Right renal cortex interstitium (tissue), 3 donors: Measurements from ENCODE around the gene ARHGAP15. TPM values are rescaled to one million over a fixed set of nuclear protein-coding genes. Genes with fewer than 3 reads are reported as not detected.

Source experiments
- DNase-seq, 3 donors: peaks; one replicate each; pipeline ENCODE4 v3.0.0-alpha.2; 2013; ENCODE audit warnings: low read depth in 3 of 3, low spot score in 2 of 3
- polyA plus RNA-seq, 3 donors: library from polyadenylated mRNA; unstranded; fragments of 120-200 nt; gene quantifications; one replicate each; pipeline ENCODE4 v1.2.1, GENCODE V29; 2013; ENCODE audit not compliant: insufficient read length in 3 of 3

The ARHGAP15 gene
- polyA plus RNA-seq, 3 donors = 3.4 to 7.2 (median 5.1) TPM

DNA sequence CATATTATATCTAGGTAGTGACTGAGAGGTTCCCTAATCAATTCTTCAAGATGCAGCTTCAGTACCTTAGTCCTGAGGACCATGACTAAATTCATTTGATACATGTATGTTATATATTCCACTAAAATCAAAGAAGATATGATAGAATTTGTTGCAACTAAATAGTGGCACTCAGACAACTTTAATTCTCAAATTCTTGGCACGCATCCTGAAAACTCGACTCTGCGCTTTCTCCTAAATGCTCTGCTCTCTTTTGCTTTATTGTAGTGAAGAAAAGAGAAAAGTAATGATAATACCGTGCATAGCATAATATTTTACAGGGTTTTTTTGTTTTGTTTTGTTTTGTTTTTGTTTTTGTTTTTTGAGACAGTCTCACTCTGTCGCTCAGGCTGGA, 475.3 kb downstream of the ARHGAP15 start:
- no peak for DNase-seq

GRCh38 chr2:143607231-143608062, 478.2 kb downstream of the ARHGAP15 start:
- no peak for DNase-seq

- DNase-seq = no peak
Measured at GRCh38 chr2:143608063-143608423, 478.8 kb downstream of the ARHGAP15 start.

DNA sequence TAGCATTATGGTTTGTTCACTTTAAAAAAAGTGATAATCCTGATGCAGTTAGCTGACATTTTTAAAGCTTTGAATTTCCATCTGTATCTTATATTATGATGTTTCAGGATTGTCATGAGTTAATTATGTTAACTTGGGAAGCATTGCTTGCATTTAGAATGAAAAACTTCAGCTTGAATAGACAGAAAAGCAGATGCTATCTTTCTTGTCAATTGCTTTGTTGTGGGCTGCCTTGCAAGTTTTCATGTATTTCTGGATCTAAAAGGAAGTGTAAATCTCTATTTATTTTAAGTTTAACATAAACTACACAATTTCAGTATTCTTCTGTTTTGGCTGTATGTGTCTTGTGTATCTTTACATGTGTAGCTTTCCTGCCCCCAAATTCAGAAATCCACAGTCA, 479.5 kb downstream of the ARHGAP15 start:
- DNase-seq = no peak

- no peak for DNase-seq
Measured at GRCh38 chr2:143611336-143611735, 482.1 kb downstream of the ARHGAP15 start.

DNA sequence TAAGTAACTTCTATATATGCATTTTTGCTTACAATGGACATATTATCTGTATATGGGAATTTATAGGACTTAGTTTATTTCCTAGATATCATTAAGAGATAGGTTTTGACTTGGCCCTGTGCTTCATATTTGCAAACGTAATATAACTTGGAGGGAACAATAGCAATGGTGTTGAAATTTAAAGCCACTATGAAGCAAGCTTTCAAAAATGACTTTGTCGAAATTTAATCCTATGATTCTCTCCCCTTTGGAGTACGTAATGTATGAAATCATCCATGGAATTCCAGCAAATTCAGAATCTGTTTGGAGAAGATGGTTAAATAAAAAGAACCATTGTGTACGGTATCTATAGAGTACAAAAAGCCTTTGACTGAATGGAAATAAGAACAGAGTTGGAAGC, 486.3 kb downstream of the ARHGAP15 start:
- DNase-seq = no peak

DNA sequence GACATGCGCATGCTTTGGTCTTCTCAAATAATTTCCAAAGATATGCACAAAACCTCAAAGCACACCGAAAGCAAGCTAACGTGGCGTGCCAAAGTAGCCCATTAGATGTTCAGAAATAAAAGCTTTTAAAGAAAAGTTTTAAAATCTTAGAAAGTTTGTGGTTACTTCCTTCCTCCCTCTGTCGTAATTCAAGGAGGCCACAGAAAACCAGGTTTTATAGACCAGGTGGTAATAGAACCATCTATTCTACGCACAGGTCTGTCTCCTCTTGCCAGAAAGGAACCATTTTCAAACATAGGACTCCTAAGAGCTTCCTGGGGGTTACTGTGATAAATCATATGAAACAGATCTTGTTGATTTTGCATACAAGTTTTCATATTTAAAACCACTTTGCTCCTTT, 487.2 kb downstream of the ARHGAP15 start:
- no peak for DNase-seq

DNA sequence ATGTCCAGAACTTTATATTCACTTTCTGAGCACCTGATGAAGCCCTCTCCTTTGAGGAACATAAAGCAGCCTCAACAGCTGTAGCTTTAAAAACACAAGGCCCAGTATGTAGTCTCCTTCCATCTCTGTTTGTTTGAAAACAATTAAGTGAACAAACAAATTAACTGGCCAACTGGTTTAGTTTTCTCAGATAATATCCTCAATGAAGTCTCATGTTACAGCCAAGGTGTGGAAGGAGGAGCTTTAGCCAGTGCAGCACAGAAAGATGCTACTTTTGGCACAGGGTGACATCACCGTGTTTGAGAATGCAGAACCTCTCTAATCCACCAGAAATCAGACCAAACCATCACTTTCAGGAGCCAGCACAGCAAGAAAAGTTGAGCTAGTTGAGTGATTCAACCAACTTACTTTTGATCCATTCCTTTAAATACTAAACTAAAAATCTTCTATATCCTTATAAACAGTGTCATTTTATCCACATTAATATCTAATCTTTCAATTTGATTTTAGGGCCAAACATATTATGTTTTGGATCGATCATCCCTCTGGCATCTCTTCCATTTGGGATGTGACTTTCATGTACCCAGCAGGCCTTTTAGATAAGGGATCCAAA, 488.7 kb downstream of the ARHGAP15 start:
- no peak for DNase-seq

DNA sequence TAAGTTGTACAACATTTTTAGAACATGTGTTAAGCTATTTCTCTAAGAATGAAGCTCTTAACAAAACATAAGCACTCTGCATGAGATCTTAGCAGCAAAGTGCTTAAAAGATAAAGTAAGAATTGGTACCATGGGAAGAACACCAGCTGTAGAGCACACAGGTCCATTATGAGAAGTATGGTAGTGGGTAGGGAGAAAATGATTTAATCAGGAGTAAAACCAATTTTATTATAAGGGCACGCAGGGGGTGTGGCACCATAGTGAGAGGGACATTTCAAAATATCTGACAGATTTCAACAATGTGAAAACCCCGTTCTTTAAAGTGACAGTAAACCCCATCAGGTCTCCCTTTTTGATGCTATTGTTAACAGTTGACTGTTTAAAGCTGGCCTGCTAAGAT, 492.9 kb downstream of the ARHGAP15 start:
- DNase-seq = no peak

DNA sequence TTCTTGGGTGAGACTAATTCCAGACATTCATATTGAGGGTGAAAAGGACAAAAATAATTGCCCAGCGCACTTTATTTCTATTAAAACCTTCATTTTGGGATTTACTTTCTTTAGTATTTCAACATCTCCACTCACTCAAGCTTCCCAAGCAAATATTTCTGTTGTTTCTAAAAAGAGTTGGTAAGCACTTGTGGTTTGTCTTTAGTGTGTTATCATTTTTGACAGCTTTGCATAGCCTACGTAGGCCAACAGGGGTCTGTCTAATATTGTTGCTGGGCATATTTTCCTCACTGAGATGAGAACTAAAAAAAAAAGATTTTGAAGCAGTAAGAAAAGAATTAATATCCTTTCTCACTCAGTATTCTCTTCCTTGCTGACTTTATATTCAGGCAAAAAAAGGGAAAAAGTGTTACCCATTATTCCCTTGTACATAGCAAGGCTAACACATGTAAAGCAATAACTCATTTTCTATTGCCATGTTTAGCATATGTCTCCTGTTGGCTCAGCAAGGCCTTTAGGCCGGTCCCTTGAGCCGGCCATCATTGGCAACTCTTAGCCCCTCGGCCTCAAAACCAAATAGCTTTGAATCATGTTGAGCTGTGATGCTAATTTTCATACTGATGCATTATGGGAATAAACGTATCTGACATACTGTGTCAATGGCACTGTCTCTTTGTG, 494.2 kb downstream of the ARHGAP15 start:
- no peak for DNase-seq

GRCh38 chr2:143623909-143624260, 494.7 kb downstream of the ARHGAP15 start:
- DNase-seq = no peak

DNA sequence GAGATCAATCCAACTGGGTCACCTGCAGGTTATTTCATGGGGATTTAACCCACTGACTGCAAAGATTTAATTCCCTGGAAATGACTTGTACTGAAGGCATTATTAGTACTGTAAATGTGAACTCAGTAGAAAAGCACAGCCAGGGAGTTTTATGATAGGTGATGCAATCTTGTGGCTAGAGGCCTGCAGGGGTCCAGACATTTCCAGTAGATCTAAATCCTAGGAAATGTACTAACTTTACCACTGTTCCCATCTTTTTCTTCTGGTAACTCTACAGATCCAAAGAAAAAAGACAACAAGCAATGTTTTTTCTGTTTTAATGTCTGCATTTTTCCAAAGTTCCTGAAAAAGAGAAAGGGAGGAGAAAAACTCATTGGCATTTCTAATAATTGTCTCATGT, 500.1 kb downstream of the ARHGAP15 start:
- no peak for DNase-seq

DNA sequence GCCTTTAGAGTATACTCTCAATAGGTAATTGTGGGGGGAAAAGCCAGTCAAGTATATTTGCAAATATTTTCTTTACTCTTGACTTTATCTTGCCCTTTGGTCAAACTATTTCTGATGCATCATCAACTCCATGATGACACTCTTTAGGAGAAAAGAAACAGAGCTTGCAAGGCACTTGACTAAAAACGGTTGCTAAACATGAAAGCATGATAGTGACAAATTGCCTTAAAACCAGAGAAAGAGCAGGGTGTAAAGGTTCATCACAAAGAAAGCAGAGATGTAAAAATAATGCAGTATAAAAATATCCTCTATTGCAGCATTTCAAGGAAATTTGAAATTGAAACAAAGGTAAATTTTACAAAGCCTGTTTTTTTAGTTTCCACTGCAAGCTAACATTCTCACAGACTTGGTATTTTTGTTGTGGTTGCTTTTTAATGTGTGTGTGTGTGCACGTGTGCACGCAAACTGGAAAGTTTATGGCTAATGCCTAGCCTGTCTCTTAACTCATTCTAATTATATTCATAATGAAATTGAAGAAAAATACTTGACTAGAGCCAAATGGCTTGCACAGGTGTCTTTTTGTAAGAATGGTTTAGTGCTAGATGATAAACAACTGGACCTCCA, 503.6 kb downstream of the ARHGAP15 start:
- no peak for DNase-seq

- no peak for DNase-seq
Measured at GRCh38 chr2:143633419-143633818, 504.2 kb downstream of the ARHGAP15 start.

- no peak for DNase-seq
Measured at GRCh38 chr2:143635302-143635701, 506.1 kb downstream of the ARHGAP15 start.

GRCh38 chr2:143635936-143636335, 506.7 kb downstream of the ARHGAP15 start:
- DNase-seq = no peak

- DNase-seq = peak; percentile 39 to 56 (median 51)
Measured at GRCh38 chr2:143640826-143641225, 511.6 kb downstream of the ARHGAP15 start.

DNA sequence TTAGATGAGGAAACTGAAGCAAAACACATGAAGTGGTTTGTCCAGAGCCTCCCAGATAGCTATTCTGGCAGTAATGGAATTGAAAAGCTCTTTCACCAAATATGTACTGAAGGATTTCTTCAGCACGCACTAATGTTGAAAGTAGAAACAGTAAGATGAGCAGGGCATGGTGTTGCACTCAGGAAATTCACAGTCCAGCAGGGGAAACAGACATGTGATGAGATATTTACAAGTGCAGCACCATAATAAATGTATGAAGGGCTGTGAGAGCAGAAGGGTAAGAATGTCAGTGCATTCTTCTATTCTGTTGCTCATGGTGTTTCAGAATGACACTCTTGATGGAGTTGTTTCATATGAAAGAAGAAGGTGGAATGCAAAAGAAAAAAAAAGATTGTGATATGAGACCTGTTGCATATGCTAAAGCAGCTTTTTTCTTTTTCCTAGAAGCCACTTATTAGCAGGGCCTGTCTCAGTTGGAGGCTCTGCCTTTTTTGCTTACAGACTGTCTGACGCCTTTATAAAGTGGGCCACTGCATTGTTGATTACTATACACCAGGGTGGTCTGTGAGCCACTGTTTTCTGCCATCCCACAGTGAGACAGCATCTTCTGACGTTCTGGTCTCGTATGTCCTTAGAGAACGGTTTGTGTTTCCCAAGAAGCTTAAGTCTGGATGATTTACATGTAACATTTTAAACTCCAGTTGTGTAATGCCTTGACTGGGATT, 516.9 kb downstream of the ARHGAP15 start:
- DNase-seq = no peak

GRCh38 chr2:143649226-143649740, 520.1 kb downstream of the ARHGAP15 start:
- DNase-seq = no peak

DNA sequence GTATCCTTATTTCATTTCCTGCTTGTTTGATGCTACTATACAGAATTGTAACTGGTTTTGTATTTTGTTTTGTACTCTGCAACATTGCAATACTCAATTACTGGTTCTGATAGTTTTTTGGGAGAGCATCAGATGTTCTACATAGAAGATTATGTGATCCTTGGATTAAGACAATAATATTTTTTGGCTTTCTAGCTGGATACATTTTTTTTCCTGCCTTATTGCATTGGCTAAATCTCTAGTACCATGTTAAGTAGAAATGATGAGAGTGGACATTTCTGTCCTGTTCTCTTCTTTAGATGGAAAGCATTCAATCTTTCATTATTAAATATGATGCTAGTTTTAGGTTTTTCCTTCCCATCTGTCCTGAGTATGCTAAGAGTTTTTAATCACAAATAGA, 523.5 kb downstream of the ARHGAP15 start:
- DNase-seq = no peak

DNA sequence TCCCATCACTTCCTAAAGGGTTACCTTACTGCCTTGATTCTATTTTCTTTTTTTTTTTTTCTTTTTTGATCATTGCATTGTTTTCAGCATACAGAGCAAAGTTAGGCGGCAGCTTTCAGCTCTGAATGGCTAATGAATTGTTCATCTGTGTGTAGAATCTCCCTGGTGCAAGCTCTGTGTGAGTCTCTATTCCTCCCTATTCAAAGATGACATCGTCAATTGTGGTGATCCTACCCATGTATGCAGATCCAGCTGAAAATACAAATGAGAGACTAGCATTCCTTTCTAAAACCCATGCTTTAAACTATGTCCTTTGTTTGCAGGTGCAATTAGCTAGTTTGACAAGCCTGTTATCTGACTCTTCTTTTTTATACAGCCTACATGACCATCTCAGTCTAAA, 539.0 kb downstream of the ARHGAP15 start:
- no peak for DNase-seq
